ENCODE measurements around the gene TRPC4AP.

- TF ChIP-seq CTCF (IDR thresholded peaks at IDR 0.05 in 4 of 5, conservative IDR thresholded peaks at IDR 0.05 in 1 of 5), result no peak
- no peak for TF ChIP-seq POLR2A (IDR thresholded peaks at IDR 0.05)
Measured at GRCh38 chr20:35017099-35017835, 75.3 kb downstream of the TRPC4AP start.

Measured in gastrocnemius medialis (tissue), 4 donors.